Coronary artery (tissue), 2 donors: Measurements from ENCODE around the gene TMEM116.

Experiments used
- DNase-seq: peaks from one replicate; pipeline ENCODE4 v3.0.0-alpha.2; 2017; ENCODE audit warnings: low spot score
- H3K27ac ChIP-seq, 2 donors: fragments of 200-600 bp; sonication (generic); one replicate each; pipeline ENCODE4 v1.5.1; 2016 to 2019
- H3K4me3 ChIP-seq: fragments of 200-600 bp; sonication (generic); 2 replicates; pipeline ENCODE4 v1.5.1; 2016; ENCODE audit warnings: mild to moderate bottlenecking, moderate library complexity
- TF ChIP-seq, protein P1 (sequence below): fragments of 200-600 bp; sonication (generic); IDR thresholded peaks from one replicate; pipeline ENCODE4 v1.5.1; 2019; ENCODE audit warnings: antibody characterized with exemption

TMEM116 gene

DNA sequence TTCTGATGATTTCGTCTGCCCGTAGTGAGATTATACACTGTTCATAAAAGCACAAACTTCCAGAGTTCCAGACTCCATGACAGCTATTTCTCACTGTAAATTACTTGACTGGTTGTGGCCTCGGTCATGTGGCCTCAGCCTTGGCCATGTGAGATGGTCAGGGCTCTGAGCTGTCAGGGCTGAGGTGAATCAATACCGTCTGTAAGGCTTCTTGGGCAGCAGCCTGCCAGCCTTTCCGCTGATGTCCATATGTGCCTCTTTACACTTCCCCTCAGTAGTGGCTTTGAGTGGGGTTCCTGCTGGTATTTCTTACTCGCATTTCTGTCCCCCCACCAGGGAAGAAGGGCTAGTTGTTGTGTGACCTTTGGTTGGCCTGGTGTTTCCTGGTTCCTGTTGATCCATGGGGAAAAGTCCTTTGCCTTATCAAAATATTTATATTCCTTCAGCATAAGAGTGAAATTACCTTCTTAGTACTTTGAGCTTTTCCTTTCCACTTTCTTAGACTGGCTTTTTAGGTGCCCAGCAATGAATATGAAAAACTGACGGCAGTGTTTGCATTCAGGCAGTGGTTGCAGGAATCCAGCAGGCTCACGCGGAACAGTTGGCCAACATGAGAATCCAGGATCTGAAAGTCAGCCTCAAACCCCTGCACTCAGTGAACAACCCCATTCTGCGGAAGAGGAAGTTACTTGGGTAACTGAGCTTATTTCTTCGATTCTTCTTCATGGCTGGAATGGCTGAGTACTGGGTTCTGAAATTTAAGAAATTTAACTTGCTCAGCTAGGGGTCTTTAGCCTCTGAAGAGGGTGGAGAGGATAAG lies 124.8 kb downstream of the TMEM116 start:
- DNase-seq = no peak
- TF ChIP-seq, protein P1, sequence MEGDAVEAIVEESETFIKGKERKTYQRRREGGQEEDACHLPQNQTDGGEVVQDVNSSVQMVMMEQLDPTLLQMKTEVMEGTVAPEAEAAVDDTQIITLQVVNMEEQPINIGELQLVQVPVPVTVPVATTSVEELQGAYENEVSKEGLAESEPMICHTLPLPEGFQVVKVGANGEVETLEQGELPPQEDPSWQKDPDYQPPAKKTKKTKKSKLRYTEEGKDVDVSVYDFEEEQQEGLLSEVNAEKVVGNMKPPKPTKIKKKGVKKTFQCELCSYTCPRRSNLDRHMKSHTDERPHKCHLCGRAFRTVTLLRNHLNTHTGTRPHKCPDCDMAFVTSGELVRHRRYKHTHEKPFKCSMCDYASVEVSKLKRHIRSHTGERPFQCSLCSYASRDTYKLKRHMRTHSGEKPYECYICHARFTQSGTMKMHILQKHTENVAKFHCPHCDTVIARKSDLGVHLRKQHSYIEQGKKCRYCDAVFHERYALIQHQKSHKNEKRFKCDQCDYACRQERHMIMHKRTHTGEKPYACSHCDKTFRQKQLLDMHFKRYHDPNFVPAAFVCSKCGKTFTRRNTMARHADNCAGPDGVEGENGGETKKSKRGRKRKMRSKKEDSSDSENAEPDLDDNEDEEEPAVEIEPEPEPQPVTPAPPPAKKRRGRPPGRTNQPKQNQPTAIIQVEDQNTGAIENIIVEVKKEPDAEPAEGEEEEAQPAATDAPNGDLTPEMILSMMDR = no peak
- no peak overlapping the region for H3K4me3 ChIP-seq
- no peak overlapping the region for H3K27ac ChIP-seq

DNA sequence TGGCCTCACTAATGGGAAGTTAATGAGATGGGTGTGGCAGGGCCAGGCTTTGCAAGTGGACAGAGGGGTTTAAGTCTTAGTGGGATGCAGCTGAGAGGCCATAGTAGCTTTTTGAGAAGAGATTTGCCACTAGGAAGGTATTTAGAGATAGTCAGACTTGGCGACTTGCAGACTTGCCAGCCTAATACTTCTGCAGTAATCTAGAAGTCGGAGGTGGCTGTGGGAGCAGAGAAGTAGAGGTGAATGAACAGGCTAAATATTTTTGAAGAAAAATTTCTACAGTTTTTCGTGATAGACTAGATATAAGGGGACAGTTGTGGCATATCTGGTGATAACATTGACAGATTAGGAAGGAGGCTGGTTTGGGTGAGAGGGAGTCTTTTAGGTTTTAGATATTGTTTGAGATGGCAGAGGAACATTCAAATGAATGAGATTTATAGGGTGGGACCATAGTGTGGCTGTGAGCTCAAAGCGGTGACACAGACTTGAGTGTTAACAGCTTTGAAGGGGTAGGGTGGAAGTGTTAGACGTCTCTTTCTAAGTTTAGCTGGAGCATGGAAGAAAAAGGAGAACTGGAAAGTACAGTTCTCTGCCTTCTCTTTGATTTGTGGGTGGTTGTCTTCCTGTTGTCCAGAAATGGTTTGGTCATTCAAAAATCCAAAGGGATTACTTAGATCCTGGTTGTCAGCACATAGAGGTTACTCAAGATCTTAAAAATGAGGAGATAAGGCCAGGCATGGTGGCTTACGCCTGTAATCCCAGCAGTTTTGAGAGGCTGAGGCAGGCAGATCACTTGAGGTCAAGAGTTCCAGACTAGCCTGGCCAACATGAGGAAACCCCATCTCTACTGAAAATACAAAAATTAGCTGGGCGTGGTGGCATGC lies 126.1 kb downstream of the TMEM116 start:
- Histone ChIP-seq H3K27ac (no peak overlapping the region), H3K4me3 (no peak overlapping the region)
- DNase-seq = no peak
- TF ChIP-seq, protein P1 = no peak

DNA sequence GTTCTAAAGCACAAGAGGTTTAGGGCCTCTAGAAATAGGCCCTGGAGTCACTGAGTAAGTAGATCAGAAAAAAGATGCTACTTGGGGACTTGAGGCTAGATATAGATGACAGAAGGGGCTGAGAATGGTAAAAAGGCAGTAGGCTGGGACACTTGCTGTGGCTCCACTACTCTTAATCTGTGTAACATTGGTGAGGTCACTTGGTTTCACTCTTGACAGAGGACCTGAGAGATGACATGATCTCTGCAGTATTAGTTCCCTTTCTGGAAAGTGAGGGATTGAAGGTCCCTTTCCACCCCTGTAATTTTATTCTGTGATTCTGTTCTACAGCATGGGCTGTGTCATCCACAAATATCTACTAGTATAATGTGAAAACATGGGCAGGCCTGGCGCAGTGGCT lies 131.2 kb downstream of the TMEM116 start:
- TF ChIP-seq, protein P1 = no peak
- Histone ChIP-seq H3K27ac (no peak overlapping the region), H3K4me3 (no peak overlapping the region)
- DNase-seq = no peak
